Osteocyte (in vitro differentiated cells): ENCODE data around the gene SKIDA1. TPM values are rescaled to one million over a fixed set of nuclear protein-coding genes. Genes with fewer than 3 reads are reported as not detected.

ENCODE experiments used
- DNase-seq: peaks from one replicate; pipeline ENCODE4 v3.0.0; 2021; ENCODE audit warnings: mixed read lengths; ENCODE audit not compliant: unreplicated experiment; ENCODE audit errors: extremely low spot score
- H3K27ac Mint-ChIP-seq: one replicate; pipeline ENCODE4 v1.8.0; 2021; ENCODE audit warnings: mild to moderate bottlenecking, mixed read lengths; ENCODE audit not compliant: unreplicated experiment
- H3K27me3 Mint-ChIP-seq: one replicate; pipeline ENCODE4 v1.8.0; 2021; ENCODE audit warnings: mixed read lengths; ENCODE audit not compliant: unreplicated experiment
- H3K36me3 Mint-ChIP-seq: one replicate; pipeline ENCODE4 v1.8.0; 2021; ENCODE audit warnings: mixed read lengths; ENCODE audit not compliant: unreplicated experiment
- H3K4me1 Mint-ChIP-seq: one replicate; pipeline ENCODE4 v1.8.0; 2021; ENCODE audit warnings: mixed read lengths; ENCODE audit not compliant: unreplicated experiment
- H3K4me3 Mint-ChIP-seq: one replicate; pipeline ENCODE4 v1.8.0; 2021; ENCODE audit warnings: mild to moderate bottlenecking, moderate library complexity, mixed read lengths; ENCODE audit not compliant: unreplicated experiment
- H3K9me3 Mint-ChIP-seq: one replicate; pipeline ENCODE4 v1.8.0; 2021; ENCODE audit warnings: mixed read lengths; ENCODE audit not compliant: unreplicated experiment
- CTCF ChIP-seq: fragments of 200-600 bp; sonication (generic); IDR thresholded peaks from 2 replicates; pipeline ENCODE4 v1.5.0; 2021; ENCODE audit warnings: antibody characterized with exemption, mild to moderate bottlenecking, moderate library complexity
- microRNA-seq: library from miRNA; unstranded; fragments of <30 nt; microRNA quantifications from one replicate; pipeline ENCODE4 v1.1.0, GENCODE V29; 2020; ENCODE audit not compliant: unreplicated experiment
- total RNA-seq: library from RNA; stranded (reverse); gene quantifications from 2 replicates; pipeline ENCODE4 v1.2.1, GENCODE V29; 2021

The SKIDA1 gene
- total RNA-seq, 1 donor from 2014 or later = 4.9 TPM

GRCh38 chr10:21468086-21468485, 57.4 kb downstream of the SKIDA1 start:
- DNase-seq = no peak
- no peak overlapping the region for H3K4me3 Mint-ChIP-seq
- H3K27me3 Mint-ChIP-seq = no peaks in the 10 kb centered on the region
- TF ChIP-seq CTCF = no peak
- H3K9me3 Mint-ChIP-seq = no peaks in the 10 kb centered on the region
- no peak overlapping the region for H3K27ac Mint-ChIP-seq
- H3K4me1 Mint-ChIP-seq = no peaks in the 10 kb centered on the region
- no peaks in the 10 kb centered on the region for H3K36me3 Mint-ChIP-seq

GRCh38 chr10:21467633-21468032, 57.8 kb downstream of the SKIDA1 start:
- H3K27ac Mint-ChIP-seq = no peak overlapping the region
- no peaks in the 10 kb centered on the region for H3K36me3 Mint-ChIP-seq
- DNase-seq = no peak
- no peaks in the 10 kb centered on the region for H3K9me3 Mint-ChIP-seq
- no peaks in the 10 kb centered on the region for H3K27me3 Mint-ChIP-seq
- no peak for TF ChIP-seq CTCF
- H3K4me1 Mint-ChIP-seq = no peaks in the 10 kb centered on the region
- no peak overlapping the region for H3K4me3 Mint-ChIP-seq

- TF ChIP-seq CTCF = no peak
- DNase-seq = no peak
- no peaks in the 10 kb centered on the region for H3K4me1 Mint-ChIP-seq
- H3K27me3 Mint-ChIP-seq = no peaks in the 10 kb centered on the region
- no peak overlapping the region for H3K27ac Mint-ChIP-seq
- no peak overlapping the region for H3K4me3 Mint-ChIP-seq
- no peaks in the 10 kb centered on the region for H3K9me3 Mint-ChIP-seq
- no peaks in the 10 kb centered on the region for H3K36me3 Mint-ChIP-seq
Observed at GRCh38 chr10:21464134-21464533, 61.3 kb downstream of the SKIDA1 start.

Small RNAs within 50 kb of the gene (microRNA-seq; reads per million reads assigned to microRNA genes)
- 1.6 reads per million for gene MIR1915

Other genes with a start within 250 kb of the SKIDA1 start
- 43.9 and 56.5 TPM in 2 replicates for gene MLLT10, start 8.6 kb upstream of the SKIDA1 start, total RNA-seq